HG02852 (cell line): ENCODE data around the gene DRD4.

Experiments used
- ATAC-seq: cut with Tn5 transposase; IDR thresholded peaks from one replicate; pipeline ENCODE4 v1.9.1; 2021; ENCODE audit warnings: mild to moderate bottlenecking, moderate library complexity; ENCODE audit not compliant: unreplicated experiment

The DRD4 gene

GRCh38 chr11:636511-637332, at the start of gene DRD4:
TSS of gene DRD4 (plus strand) at chr11:637269. CDS start at chr11:637305, 36 bp downstream.
- no peak for ATAC-seq

GRCh38 chr11:587546-587945, 49.5 kb upstream of the DRD4 start:
- no peak for ATAC-seq

- ATAC-seq: no peak
Measured at GRCh38 chr11:587978-588380, 49.1 kb upstream of the DRD4 start.

GRCh38 chr11:589798-590197, 47.3 kb upstream of the DRD4 start:
- no peak for ATAC-seq

GRCh38 chr11:590997-591396, 46.1 kb upstream of the DRD4 start:
- ATAC-seq: no peak

- no peak for ATAC-seq
Measured at GRCh38 chr11:592501-592900, 44.6 kb upstream of the DRD4 start.

- ATAC-seq: no peak
Measured at GRCh38 chr11:592918-593317, 44.2 kb upstream of the DRD4 start.

GRCh38 chr11:593347-593746, 43.7 kb upstream of the DRD4 start:
- no peak for ATAC-seq

GRCh38 chr11:595400-595799, 41.7 kb upstream of the DRD4 start:
- no peak for ATAC-seq

GRCh38 chr11:596374-596773, 40.7 kb upstream of the DRD4 start:
- ATAC-seq: no peak

GRCh38 chr11:597166-597725, 39.8 kb upstream of the DRD4 start:
- ATAC-seq: no peak

GRCh38 chr11:598005-598680, 38.9 kb upstream of the DRD4 start:
- ATAC-seq: no peak

- ATAC-seq: no peak
Measured at GRCh38 chr11:601573-602245, 35.4 kb upstream of the DRD4 start.

- no peak for ATAC-seq
Measured at GRCh38 chr11:603154-603553, 33.9 kb upstream of the DRD4 start.

GRCh38 chr11:605286-606129, 31.6 kb upstream of the DRD4 start:
- ATAC-seq: no peak

GRCh38 chr11:606245-606644, 30.8 kb upstream of the DRD4 start:
- no peak for ATAC-seq

- ATAC-seq: no peak
Measured at GRCh38 chr11:607020-607780, 29.9 kb upstream of the DRD4 start.

GRCh38 chr11:607971-608659, 29.0 kb upstream of the DRD4 start:
- ATAC-seq: no peak

- ATAC-seq: no peak
Measured at GRCh38 chr11:608791-609251, 28.2 kb upstream of the DRD4 start.
